ENCODE results near the gene PPP2R2C.

Gene PPP2R2C

DNA sequence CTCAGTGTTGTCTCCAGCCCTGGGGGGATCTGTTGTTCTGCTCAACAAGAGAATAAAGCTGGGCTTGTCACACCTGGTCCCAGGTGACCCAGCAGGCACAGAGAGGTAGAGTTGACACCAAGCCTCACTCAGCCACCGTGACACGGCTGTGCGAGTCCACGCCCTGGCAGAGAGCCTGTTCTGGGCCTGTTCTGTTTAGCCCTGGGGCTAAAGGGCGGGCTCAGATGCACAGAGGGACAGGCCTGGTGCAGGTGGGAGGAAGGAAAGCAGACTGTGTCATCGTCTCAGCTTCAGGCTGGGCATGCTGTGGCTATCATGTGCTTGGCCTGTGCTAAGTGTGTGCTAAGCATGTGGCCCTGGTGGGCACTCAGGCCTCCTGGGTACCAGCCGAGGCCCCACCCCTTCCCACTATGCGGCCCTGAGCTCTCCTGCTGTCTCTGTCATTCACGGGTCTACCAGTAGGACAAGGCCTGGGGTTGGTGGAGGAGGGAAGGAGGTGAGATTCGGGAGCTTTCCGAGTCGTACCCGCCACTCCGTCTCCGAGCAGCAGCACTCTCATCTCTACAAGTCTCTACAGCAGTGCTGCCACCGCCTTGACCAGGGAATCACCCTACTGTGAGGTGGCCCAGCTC lies 191.9 kb downstream of the PPP2R2C start:
- no peak overlapping the region for H3K27ac Mint-ChIP-seq
- no peak overlapping the region for H3K4me3 Mint-ChIP-seq
- H3K27me3 Mint-ChIP-seq: no peaks in the 10 kb centered on the region
- peaks cover 5% of the 10 kb centered on the region for H3K4me1 Mint-ChIP-seq (ENCODE audit: low read depth)
- H3K36me3 Mint-ChIP-seq: no peaks in the 10 kb centered on the region
- H3K9me3 Mint-ChIP-seq (ENCODE audit: low read depth): no peaks in the 10 kb centered on the region

DNA sequence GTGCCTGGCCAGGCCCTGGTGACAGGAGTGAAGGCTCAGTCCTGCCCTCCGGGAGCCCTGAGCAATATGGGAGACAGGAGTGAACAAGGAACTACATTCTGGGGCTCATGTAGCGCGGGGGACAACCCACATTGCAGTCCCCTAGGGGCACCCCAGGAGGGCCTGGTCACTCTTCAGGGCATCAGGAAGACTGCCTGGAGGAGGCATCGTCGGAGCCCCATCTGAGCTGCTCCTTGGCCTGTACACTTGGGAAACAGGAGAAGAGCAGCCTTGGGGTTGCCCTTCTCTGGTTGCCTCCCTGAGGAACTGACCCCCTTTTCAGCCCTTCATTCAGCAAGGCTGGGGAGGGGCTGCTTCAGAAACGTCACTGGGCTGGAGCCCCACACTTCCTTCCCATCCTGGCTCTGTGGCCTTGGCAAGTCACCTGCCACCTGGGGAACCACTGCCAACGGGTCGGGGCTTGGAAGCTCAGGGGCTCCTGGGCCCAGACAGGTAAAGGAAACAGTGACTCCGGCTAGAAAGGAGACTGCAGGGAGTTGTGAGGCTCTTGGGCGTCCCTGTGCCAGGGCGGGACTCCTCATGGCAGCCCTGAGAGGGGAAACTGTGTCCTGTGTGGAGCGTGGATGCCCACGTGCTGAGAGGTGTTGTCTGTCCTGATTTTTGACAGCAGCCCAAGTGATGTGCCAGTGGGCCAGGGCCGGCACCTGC lies 192.7 kb downstream of the PPP2R2C start:
- Mint-ChIP-seq H3K4me3 (no peak overlapping the region), H3K4me1 (ENCODE audit: low read depth) (peaks cover 5% of the 10 kb centered on the region), H3K27ac (no peak overlapping the region), H3K27me3 (no peaks in the 10 kb centered on the region), H3K9me3 (ENCODE audit: low read depth) (no peaks in the 10 kb centered on the region), H3K36me3 (no peaks in the 10 kb centered on the region)

DNA sequence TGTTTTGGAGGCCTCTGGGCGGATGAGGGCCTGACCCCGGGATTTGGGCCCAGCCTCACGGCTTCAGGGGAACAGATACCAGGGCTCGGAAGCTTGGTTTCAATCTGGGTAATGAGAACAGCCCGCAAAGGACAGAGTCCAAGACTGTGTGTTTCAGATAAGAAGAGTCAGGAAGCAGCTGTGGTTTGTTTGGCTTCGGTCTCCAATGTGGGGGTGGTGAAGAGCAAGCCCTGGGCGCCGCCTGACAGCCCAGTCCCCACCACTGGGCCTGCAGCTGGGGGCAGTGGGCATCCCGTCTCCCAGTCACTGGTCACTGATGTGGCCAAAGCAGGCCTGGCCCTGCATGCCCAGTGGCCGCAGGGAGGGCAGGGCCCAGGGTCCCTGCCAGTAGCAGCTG lies 193.6 kb downstream of the PPP2R2C start:
- Mint-ChIP-seq H3K27ac (no peak overlapping the region), H3K4me3 (no peak overlapping the region), H3K27me3 (no peaks in the 10 kb centered on the region)

DNA sequence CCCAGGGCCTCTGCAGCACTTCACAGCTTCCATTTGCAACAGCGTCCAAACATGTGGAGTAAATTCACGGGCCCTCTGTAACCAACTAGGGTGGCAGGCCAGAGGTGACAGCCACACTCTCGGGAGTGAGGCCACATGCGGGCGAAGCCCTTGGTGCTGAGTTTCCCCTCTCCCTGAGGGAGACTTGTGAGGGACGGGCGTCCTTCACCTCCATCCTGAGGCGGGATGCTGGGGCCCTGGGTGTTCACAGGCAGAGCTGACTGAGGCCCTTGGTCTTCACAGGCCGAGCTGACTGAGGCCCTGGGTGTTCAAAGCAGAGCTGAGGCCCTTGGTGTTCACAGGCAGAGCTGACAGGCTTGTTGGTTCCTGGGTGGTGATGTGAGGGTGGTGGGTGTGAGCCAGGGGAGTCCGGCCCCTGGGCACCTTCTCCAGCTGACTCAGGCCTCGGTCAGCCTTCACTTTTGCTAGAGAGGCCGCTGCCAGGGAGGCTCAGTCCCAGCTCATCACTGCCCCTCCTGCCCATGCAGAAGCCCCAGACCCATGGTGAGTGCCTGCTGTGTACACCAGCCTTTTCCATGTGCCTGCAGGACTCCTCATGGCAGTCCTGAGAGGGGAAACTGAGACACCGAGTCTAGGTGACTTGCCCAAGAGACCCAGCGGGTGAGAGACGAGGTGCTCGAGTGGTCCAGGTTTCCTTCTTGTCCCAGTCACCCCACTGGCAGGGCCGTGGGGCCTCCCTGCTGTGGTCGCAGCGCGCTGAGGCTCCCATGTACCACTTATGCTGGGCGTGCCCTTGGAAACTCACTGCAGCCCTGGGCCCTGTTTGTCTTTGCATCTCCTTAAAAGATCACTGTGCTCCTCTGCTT lies 194.2 kb downstream of the PPP2R2C start:
- Mint-ChIP-seq H3K27ac (no peak overlapping the region), H3K4me1 (ENCODE audit: low read depth) (peaks cover 5% of the 10 kb centered on the region), H3K4me3 (no peak overlapping the region), H3K9me3 (ENCODE audit: low read depth) (no peaks in the 10 kb centered on the region), H3K36me3 (no peaks in the 10 kb centered on the region), H3K27me3 (no peaks in the 10 kb centered on the region)

More for the DNA sequence above, 193.6 kb downstream of the PPP2R2C start:
- Mint-ChIP-seq H3K36me3 (no peaks in the 10 kb centered on the region), H3K9me3 (ENCODE audit: low read depth) (no peaks in the 10 kb centered on the region), H3K4me1 (ENCODE audit: low read depth) (peaks cover 5% of the 10 kb centered on the region)

DNA sequence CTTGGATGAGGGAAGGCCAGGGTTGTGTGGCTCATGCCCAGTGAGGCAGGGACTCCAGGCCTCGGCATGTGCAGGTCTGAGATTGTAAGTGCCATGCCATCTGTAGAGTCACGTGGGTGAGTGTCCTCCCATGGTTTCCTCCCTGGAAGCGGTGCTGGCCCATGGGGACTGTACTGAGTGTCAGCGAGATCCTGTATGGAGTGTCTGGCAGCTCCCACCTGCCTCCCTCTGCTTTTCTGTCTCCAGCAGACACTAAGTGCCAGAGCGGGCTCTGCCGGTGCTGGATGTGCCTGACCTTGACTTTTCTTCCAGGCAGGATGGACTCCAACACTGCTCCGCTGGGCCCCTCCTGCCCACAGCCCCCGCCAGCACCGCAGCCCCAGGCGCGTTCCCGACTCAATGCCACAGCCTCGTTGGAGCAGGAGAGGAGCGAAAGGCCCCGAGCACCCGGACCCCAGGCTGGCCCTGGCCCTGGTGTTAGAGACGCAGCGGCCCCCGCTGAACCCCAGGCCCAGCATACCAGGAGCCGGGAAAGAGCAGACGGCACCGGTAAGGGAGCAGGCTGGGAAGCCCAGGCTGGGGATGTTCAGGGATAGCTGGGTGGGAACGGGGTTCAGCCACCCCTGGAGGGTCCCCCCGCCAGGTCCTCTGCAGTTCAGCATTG lies 195.1 kb downstream of the PPP2R2C start:
- H3K9me3 Mint-ChIP-seq (ENCODE audit: low read depth): no peaks in the 10 kb centered on the region
- peaks cover 5% of the 10 kb centered on the region for H3K4me1 Mint-ChIP-seq (ENCODE audit: low read depth)
- no peak overlapping the region for H3K4me3 Mint-ChIP-seq
- no peaks in the 10 kb centered on the region for H3K27me3 Mint-ChIP-seq
- H3K36me3 Mint-ChIP-seq: no peaks in the 10 kb centered on the region
- no peak overlapping the region for H3K27ac Mint-ChIP-seq

DNA sequence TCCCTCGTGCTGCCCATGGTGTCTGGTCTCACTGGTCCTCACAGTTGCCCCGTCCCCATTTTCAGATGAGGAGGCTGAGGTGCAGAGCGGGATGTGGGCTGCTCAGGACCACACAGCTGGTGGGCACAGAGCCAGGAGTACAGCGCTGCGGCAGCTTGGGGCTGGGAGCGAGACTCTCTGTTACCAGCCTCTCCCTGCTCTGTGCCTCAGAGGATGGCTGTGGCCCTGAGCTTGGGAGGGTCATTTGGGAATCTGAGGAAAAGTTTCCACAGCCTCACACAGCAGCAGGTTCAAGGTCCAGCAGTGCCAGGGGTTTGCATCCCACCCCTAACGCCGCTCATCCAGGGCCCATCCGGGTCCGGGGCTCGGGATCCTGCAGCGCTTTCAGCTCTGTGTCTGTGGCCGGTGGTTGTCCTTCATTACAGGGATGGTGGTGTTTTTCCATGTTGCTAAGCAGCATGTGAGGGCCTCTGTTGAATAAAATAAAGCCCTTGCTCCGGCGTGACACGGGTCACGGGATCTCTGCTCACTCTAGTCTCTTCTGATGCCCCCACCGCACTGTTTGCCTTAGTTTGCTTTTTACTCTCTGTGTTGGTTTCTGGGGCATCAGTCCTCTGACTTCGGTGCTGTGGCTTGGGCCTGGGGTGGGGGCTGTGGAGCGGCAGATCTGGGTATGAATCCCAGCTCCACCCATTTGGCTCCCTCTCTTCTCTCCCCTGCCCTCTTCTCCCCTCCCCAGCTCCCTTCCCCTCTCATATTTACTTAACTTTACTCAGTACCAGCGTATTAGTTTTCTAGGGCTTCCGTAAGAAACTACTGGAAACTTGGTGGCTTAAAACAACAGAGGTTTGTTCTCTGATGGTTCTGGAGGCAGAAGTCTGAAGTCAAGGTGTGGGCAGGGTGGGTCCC lies 196.3 kb downstream of the PPP2R2C start:
- Mint-ChIP-seq H3K27me3 (no peaks in the 10 kb centered on the region), H3K4me1 (ENCODE audit: low read depth) (peaks cover 10% of the 10 kb centered on the region), H3K9me3 (ENCODE audit: low read depth) (no peaks in the 10 kb centered on the region), H3K27ac (no peak overlapping the region), H3K36me3 (no peaks in the 10 kb centered on the region), H3K4me3 (no peak overlapping the region)

DNA sequence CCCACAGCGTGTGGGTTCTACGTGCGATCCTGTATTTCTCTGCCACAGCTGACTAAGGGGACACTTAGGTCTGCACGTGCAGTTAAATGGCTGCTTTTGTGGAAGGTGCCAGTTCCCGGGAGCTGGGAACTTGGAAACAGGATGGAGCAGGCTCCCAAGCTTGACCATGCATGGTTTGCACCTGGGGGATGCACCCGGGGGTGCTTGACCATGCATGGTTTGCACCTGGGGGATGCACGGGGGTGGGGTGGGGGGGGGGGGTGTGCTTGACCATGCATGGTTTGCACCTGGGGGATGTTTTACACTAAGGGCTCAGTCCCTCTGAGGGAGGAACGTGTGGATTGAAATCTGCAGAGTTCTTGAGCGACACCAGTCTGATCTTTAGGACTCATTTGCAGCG lies 197.1 kb downstream of the PPP2R2C start:
- Mint-ChIP-seq H3K4me1 (ENCODE audit: low read depth) (peaks cover 14% of the 10 kb centered on the region), H3K27me3 (no peaks in the 10 kb centered on the region), H3K36me3 (no peaks in the 10 kb centered on the region), H3K4me3 (no peak overlapping the region), H3K9me3 (ENCODE audit: low read depth) (no peaks in the 10 kb centered on the region), H3K27ac (no peak overlapping the region)

DNA sequence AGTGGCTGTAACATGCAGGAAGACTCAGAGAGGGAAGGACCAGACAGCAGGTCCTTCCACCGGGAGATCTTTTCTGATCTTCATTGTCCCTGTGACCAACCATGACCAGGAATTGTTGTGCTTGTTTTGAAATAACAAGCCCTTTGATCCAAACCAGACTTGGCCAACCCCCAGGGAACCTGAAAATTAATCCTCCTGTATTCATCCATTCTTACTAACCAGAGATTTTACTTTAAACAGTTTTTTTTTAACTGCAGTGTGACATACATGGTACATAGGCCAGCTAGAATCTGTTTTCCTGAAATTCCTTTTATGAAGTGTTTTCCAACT lies 198.8 kb downstream of the PPP2R2C start:
- Mint-ChIP-seq H3K4me1 (ENCODE audit: low read depth) (peaks cover 19% of the 10 kb centered on the region), H3K36me3 (no peaks in the 10 kb centered on the region), H3K4me3 (no peak overlapping the region), H3K27me3 (no peaks in the 10 kb centered on the region), H3K9me3 (ENCODE audit: low read depth) (no peaks in the 10 kb centered on the region), H3K27ac (no peak overlapping the region)

DNA sequence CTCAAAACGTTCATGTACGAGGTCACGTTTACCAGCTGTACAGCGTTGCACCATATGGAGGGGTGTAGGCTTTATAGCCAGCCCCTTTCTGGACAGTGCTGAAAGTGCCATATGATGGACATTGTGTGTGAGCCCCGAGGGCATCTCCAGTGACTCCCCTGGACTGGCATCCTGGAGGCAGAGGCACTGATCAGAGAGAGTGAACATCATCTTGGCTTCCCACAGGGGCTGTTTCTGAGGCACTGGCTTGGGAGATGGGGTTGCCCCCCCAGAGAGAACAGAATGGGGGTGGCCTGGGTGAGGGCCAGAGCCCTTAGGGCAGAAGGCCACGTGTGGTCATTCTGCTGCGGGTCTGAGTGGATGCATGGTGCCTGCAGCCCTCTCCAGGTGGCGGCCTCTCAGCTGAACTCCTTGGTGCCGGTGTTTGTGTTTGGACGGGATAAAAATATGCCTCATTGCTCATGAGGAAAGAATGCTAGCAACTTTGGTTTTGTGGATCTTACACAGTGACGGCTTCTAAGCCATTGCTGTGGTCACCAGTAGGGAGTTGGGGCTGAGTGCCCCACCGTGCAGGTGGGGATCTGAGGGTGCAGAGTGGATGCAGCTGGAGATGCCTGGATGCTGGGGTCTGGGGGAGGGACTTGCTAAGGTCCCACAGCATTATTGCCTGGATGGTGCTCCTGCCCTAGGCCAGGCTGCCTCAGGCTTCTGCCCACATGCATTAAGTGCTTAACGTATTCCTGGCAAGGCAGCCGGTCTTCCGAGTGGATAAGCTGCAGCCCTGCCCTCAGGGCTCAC lies 199.4 kb downstream of the PPP2R2C start:
- no peak overlapping the region for H3K27ac Mint-ChIP-seq
- H3K9me3 Mint-ChIP-seq (ENCODE audit: low read depth): no peaks in the 10 kb centered on the region
- H3K4me3 Mint-ChIP-seq: no peak overlapping the region
- H3K36me3 Mint-ChIP-seq: no peaks in the 10 kb centered on the region
- no peaks in the 10 kb centered on the region for H3K27me3 Mint-ChIP-seq
- peaks cover 16% of the 10 kb centered on the region for H3K4me1 Mint-ChIP-seq (ENCODE audit: low read depth)

DNA sequence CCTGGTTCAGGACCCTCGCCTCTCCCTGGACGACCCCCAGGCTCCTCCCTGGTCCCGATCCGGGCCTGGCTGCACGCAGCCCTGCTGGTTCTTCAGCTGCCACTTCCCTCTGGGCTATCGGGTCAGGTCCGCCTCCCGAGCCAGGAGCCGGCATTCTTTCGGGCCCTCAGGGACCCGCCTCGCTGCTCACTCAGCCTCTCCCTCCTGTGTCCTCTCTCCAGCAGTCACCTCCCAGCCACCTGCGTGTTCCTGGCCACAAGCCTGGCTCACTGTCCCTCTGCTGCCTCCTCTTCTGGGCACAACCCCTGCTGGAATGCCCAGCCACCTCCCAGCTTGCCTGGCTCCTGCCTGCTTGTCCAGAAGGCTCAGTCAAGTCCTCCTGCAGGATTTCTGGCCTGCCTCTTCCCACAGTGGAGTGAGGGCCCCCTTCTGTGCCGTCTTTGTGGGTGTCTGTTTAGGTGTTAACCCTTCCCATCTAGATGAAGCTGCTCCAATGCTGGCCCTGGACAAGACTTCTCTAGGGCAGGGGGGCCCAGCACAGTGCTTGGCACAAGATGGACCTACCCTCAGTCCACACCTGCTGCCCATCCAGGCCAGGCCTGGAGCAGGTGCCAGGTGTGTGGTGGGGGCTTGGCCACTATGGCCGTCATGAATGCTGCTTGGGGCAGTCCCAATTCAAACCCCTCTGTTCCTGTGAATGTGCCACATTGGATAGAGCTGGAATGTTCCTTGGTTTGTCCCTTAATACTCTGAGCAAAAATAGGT lies 200.5 kb downstream of the PPP2R2C start:
- H3K27ac Mint-ChIP-seq: no peak overlapping the region

DNA sequence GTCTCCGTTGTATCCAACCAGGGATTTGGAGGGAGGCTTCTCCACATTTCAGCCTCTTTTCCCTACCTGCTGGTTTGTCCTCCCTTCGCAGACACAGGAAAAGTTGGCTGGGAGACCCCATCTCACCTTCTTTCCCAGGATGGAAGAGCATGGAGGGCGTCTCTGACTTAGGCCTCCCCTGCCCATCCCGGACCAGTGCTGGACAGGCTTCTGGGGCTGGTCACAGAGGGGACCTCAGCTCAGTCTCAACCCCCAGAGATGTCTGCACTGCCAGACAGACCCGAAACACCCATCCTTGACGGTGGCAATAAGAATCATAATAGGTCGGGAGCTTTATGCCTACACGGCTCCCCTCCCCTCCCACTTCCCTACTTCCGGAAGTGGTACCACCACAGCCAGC lies 201.2 kb downstream of the PPP2R2C start:
- Mint-ChIP-seq H3K4me3 (peak overlapping the region; percentile 88), H3K36me3 (no peaks in the 10 kb centered on the region), H3K4me1 (ENCODE audit: low read depth) (peaks cover 19% of the 10 kb centered on the region), H3K27me3 (no peaks in the 10 kb centered on the region), H3K9me3 (ENCODE audit: low read depth) (no peaks in the 10 kb centered on the region), H3K27ac (no peak overlapping the region)

More for the DNA sequence above, 200.5 kb downstream of the PPP2R2C start:
- H3K4me3 Mint-ChIP-seq: peak overlapping the region; percentile 63
- H3K9me3 Mint-ChIP-seq (ENCODE audit: low read depth): no peaks in the 10 kb centered on the region
- no peaks in the 10 kb centered on the region for H3K36me3 Mint-ChIP-seq
- peaks cover 19% of the 10 kb centered on the region for H3K4me1 Mint-ChIP-seq (ENCODE audit: low read depth)
- H3K27me3 Mint-ChIP-seq: no peaks in the 10 kb centered on the region

DNA sequence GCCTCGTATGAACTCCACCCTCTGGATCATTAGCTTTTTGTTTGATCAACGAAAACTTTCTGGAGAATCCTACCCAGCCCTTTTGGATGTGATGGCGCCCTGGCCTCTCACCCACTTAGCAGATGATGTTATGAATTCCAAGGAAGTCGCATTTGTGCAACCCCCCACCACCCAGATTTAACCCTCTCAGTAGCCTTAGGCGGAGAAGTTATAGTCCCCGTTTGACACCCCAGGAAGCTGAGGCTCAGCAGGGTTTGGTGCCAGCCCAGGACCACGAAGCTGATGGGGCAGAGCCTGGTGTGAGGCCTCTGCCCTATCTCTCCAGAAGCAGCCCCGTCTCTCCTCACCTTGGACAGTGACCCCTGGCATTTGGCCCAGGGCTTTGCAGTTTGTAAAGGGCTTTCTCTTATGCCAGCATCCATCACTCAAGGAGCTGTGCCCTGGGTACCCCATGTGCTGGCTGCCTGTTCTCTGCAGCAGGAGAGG lies 201.7 kb downstream of the PPP2R2C start:
- Mint-ChIP-seq H3K4me3 (peak overlapping the region; percentile 88), H3K27me3 (no peaks in the 10 kb centered on the region), H3K9me3 (ENCODE audit: low read depth) (no peaks in the 10 kb centered on the region), H3K36me3 (no peaks in the 10 kb centered on the region), H3K27ac (no peak overlapping the region), H3K4me1 (ENCODE audit: low read depth) (peaks cover 19% of the 10 kb centered on the region)

All from activated naive CD8-positive, alpha-beta T cell (primary cell).